Inflammatory macrophage treated with lipopolysaccharide for 1 hour (primary cell): ENCODE data around the gene C2orf69.
A peak's percentile ranks its signal among the peaks of the same experiment; 100 is the strongest.

Experiments
- DNase-seq, 2 donors: peaks; one replicate each; pipeline ENCODE4 v3.0.0-alpha.2; 2020 to 2022

C2orf69 gene

GRCh38 chr2:199914372-199914958 lies 3.4 kb downstream of the C2orf69 start:
- no peak for DNase-seq

GRCh38 chr2:199916980-199917379 lies 5.9 kb downstream of the C2orf69 start:
- no peak for DNase-seq

GRCh38 chr2:199922856-199923255 lies 11.8 kb downstream of the C2orf69 start:
- DNase-seq: peak; percentile 27 to 30

GRCh38 chr2:199923924-199924323 lies 12.8 kb downstream of the C2orf69 start:
- DNase-seq: no peak

DNA sequence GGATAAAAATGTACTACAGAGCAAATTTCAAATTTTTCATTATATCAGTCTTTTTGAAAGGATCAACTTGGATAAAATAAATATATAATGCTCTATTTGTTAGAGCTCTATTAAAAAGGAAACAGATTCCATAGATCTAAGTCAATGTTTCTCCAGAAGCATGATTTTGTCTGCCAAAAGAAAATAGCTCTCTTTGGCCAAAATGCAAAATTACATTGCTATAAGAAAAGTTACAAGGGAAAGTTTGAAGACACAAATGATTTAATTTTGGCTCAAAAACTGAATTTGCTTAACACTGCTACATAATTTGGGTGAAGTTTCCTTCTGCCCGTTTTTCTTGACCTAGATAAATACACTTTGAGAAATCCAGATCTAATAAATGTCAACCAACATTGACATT lies 15.7 kb downstream of the C2orf69 start:
- no peak for DNase-seq

- no peak for DNase-seq
These were observed 17.1 kb downstream of the C2orf69 start for GRCh38 chr2:199928226-199928625.

GRCh38 chr2:199928626-199929025 lies 17.5 kb downstream of the C2orf69 start:
- DNase-seq: no peak

DNA sequence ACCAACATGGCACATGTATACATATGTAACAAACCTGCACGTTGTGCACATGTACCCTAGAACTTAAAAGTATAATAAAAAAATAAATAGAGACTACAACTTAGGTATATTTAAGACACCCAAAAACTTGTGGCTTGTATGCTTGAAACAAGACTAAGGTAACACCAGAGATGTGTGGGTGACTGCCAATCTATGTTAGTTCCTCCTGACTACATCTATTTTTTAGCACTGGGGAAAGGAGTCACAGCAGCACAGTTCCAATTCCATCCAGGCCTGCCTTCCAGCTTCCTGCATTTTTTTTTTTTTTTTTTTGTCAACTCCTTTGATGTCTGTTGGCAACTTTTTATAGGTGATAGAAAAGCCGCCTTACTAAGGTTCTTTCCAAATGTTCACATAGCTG lies 18.2 kb downstream of the C2orf69 start:
- no peak for DNase-seq

DNA sequence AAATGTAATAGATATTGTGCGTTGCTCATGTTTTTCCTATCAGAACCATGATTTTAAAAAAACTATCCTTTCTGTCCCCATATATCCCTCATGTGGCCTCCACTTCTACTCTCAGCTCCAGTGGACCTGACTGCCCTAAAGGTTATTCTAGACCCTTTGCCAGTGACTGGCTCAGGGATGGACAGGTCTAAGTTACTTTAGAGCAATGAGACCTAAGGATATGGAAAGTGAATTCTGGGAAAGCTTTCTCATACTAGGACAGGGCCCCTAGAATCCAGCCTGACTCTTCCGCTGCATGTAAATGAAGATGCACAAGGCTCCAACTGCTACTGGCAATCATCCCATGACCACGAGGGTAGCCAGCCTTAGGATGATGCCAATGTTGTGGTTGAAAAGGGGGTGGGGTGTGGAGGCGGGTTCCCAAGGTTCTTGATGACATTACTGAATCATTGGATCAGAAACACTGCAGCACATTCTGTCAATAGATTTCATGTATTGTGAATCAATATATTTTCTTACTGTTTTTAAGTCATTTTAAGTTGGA lies 21.3 kb downstream of the C2orf69 start:
- no peak for DNase-seq

- no peak for DNase-seq
These were observed 22.4 kb downstream of the C2orf69 start for GRCh38 chr2:199933466-199933865.

DNA sequence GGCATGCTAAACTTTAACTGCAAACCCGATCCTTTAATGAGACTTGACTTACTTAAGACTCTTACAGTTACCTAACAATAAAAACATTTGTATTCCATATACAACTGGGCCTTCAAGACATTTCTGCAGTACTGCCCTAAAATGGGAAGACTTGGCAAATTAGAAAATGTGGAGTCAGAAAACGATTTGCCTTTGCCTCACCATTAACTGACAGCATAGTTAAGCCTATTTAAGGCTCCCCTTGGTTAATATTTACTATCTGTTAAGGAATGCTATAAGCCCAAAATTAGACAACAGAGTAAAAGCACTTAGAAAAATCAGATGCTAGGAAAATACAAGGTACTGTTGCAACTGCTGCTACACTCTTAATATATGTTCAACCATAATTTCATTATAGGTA lies 25.5 kb downstream of the C2orf69 start:
- no peak for DNase-seq

DNA sequence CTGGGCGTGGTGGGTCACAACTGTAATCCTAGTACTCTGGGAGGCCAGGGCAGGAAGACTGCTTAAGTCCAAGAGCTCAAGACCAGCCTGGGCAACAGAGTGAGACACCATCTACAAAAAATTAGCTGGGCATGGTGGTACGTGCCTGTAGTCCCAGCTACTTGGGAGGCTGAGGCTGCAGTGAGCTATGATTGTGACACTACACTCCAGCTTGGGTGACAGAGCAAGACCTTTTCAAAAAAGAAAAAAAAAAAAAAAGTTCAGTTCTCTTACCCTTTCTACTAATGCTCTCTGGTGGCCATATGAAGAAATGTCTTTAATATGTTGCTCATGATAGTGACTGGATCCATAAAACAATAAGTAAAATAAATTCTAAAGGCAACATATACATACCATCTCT lies 29.3 kb downstream of the C2orf69 start:
- peak; percentile 11 to 41 for DNase-seq

- DNase-seq: no peak
These were observed 32.3 kb downstream of the C2orf69 start for GRCh38 chr2:199943373-199943772.

DNA sequence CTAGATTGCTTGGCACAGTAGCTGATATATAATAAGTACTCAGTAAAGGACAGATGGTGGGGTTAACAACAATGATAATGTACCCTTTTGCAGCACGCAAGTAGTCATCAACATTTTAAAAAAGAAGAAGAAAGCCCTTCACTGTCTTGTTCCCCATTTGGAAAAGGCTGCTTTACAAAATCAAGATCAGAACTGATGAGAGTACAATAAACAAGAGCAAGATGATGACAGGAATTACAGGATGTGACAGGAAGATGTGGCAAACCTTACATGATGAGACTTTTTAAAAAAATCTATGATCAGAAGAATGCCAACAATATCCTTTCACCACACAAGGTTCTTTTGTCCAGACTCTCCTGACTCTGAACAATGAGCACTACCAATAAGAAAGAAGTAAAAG lies 35.1 kb downstream of the C2orf69 start:
- peak in 1 of 2 donors; percentile 10 for DNase-seq

DNA sequence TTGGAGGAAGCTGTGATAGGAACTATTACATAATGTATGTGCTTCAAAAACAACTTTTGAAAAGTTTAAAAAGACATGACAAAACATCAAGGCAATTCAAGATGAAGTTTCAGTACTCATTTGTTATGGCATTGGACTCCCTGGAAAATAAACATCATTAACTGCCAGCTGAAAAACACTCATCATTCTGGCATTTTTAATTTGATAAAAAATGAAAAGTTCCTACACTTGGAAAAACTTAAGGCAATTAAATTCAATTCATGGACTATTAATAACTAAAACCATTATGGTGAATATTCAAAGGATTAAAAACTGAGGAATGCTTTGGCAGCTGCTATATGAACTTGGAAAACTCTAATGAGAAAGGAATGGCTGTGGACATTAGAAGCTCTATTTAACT lies 35.7 kb downstream of the C2orf69 start:
- no peak for DNase-seq

- DNase-seq: no peak
These were observed 39.3 kb downstream of the C2orf69 start for GRCh38 chr2:199950396-199950795.

- DNase-seq: no peak
These were observed 39.9 kb downstream of the C2orf69 start for GRCh38 chr2:199951023-199951422.

DNA sequence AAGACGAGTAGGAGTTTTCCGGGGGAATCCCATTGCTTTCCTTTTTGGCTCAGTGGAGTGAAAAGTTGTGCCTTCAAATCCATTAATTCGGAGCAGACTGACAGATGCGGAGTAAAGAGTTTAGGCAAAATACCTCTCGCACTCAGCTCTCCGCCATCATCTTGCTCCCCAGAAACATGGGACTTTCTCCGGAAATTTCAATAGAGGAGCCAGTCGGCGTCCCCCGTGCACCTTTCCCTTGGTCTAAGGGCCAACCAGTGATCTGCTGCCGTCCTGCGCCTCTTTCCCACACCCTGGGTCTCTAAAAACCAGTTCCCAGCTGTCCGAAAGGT lies 43.9 kb downstream of the C2orf69 start:
- DNase-seq: peak; percentile 48 to 51

DNA sequence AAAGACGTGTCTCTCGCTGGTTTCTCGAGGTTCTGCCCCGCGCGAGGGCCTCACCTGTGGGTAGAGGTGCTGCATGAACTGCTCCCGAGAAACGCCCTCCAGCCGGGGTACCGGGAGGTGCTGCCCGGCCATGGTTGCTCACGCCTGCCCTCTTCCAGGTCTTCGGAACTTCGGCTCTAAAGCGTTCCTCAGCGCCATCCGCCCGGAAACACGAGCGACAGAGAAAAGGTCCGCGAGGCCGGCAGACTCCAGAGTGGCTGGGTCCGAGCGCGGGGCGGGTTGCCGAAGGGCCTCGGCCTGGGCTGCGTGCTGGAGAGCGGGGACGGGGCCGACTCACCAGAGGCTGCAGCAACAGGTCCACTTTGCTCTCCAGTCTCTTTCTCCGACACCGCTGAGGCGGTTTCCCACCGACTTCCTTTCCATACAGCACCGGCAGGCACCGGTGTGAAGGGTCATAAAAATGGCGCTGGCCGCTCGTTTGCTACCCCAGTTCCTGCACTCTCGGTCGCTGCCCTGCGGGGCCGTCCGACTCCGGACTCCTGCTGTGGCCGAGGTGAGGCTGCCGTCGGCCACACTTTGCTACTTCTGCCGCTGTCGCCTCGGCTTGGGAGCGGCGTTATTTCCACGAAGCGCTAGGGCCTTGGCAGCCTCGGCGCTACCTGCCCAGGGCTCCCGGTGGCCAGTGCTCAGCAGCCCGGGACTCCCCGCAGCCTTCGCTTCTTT lies 44.4 kb downstream of the C2orf69 start, which contains the start of the genes MAIP1 and TYW5:
Gene MAIP1 (plus strand): TSS at position 244 of the 723 bp plus-strand sequence. CDS start 217 bp downstream, at position 461.
Gene TYW5 (minus strand): TSS at position 153 of the 723 bp plus-strand sequence. CDS start 21 bp downstream, at position 132.
- peak; percentile 69 to 81 for DNase-seq

DNA sequence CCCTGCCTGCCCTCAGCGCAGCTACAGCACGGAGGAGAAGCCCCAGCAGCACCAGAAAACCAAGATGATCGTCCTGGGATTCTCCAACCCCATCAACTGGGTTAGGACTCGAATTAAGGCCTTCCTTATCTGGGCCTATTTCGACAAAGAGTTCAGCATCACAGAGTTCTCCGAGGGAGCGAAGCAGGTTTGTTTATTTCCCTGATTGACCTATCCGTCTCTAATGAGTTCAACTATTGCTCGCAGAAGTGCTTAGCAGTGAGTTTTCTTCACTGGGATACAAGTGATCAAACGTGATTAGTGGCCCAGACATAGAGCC lies 44.9 kb downstream of the C2orf69 start:
- DNase-seq: peak in 1 of 2 donors; percentile 8

GRCh38 chr2:199958014-199958413 lies 46.9 kb downstream of the C2orf69 start:
- no peak for DNase-seq

DNA sequence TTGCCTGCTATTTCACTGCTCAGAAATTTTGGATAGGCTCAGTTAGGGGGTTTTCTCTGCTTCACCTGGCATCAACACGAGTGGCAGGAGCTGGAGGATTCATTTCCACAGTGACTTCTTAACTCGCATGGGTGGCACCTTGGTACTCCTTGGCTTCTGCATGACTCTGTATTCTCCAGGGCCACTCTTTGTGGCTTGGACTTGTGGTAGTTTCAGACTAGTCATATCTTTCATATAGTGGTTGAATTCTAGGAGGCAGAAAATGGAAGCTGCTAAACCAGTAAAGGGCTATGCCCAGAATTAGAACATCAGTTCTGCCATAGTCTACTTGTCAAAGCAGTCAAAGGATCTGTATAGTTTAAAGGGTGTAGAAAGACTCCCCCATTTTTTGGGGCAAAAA lies 51.1 kb downstream of the C2orf69 start:
- no peak for DNase-seq

DNA sequence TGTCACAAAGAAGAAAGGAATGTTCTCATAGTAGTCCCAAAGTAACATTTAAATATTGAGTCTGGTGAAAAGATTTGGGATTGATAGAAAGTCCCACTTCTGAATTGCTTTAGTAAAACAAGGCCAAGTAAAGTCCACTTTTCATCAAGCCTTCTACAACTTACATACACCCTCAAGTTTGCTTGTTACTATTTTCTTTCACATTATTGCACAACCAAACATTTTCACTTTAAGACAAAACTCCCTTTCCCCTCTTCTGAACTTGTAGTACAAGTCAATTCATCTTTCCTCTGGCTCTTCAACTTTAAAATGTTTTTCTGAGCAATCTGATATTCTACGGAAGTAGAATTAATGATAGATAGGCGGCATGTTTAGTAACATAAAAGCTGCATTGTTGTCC lies 55.3 kb downstream of the C2orf69 start:
- DNase-seq: no peak

DNA sequence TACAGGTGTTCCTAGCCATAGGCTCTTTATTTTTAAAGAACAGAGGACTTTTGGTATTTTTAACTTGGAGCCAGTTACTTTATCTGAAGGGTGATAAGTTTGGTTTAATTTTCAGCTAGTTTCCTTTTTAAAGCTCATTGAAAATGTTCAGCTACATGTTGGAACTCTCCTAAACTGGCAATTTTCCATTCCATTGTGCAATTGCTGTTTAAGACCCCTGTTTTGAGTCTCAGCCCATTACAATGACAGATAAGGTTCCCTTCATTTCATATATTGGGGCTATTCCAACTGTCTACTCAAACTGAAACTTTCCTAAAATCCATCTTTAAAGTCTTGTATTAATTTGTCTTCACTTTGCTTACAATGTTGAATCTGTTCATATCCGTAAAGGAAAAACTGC lies 55.9 kb downstream of the C2orf69 start:
- DNase-seq: no peak

GRCh38 chr2:199968126-199968525 lies 57.0 kb downstream of the C2orf69 start:
- no peak for DNase-seq
